GM12891 (cell line): ENCODE results near the gene SLC35G1.

Experiments used
- DNase-seq: peaks from one replicate; pipeline ENCODE4 v3.0.0; 2011; ENCODE audit warnings: low spot score; ENCODE audit not compliant: insufficient read length
- FAIRE-seq: peaks from 2 replicates; lab custom pipeline; 2011; peaks lifted over from hg19 to GRCh38; lab: Jason Lieb, UNC
- PAX5 ChIP-seq: IDR thresholded peaks from 2 replicates; pipeline ENCODE4 v1.6.1; 2011; ENCODE audit warnings: low read length, moderate library complexity, mild to moderate bottlenecking; ENCODE audit not compliant: insufficient read depth, severe bottlenecking
- POLR2A ChIP-seq: IDR thresholded peaks from 2 replicates; pipeline ENCODE4 v1.6.1; 2011; ENCODE audit warnings: low read depth, low read length, control low read depth
- POLR2AphosphoS5 ChIP-seq: IDR thresholded peaks from 2 replicates; pipeline ENCODE4 v1.6.1; 2011; ENCODE audit warnings: low read depth, low read length, control low read depth
- POU2F2 ChIP-seq: IDR thresholded peaks from 2 replicates; pipeline ENCODE4 v1.6.1; 2011; ENCODE audit warnings: low read depth, mild to moderate bottlenecking, control low read depth, low read length, moderate library complexity
- SPI1 ChIP-seq: IDR thresholded peaks from 2 replicates; pipeline ENCODE4 v1.6.1; 2011; ENCODE audit warnings: low read depth, low read length, control low read depth
- TAF1 ChIP-seq: IDR thresholded peaks from 2 replicates; pipeline ENCODE4 v1.6.1; 2011; ENCODE audit warnings: low read depth, low read length, control low read depth

The SLC35G1 gene

DNA sequence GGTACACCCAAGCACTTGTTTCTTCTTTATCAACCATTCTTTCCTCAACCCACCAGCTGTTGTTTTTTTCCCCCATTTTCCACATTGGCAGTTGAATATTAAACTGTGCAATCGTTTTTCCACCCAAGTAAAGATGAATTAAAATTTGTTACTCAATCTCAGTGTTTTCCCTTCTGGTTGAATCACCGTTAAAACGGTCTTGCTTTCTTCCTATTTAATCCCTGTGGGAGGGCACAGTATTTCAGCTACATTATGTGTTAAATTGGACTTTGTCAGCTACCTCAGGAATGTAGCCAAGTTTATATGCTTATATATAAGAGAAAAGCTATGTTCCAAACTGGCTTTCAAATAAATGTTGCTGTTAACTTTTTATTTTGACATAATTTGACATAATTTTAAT, 19.9 kb downstream of the SLC35G1 start:
- DNase-seq: no peak
- no peak for FAIRE-seq
- TF ChIP-seq POU2F2: no peak
- no peak for TF ChIP-seq POLR2AphosphoS5
- TF ChIP-seq PAX5: no peak
- no peak for TF ChIP-seq POLR2A
- no peak for TF ChIP-seq SPI1
- no peak for TF ChIP-seq TAF1

DNA sequence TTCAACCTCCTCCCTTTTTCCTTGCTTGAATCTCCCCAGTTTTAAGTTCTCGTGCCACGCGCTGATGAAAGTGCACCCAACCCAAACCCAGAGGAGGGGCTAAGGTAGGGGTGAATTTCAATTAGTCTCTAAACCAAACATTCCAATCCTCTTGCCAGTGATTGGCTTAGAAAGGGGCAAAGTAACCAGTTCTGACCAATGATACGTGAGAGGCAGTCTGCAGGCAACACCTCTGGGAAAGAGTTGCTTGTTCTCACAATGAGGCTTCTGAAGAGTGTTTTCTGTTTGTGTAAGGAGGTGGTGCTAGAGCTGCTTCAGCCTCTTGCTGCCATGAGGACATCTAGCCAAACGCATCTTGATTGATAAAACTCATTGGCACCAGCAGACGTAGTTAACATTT, 21.8 kb downstream of the SLC35G1 start:
- FAIRE-seq (no peak), DNase-seq (no peak)
- TF ChIP-seq POU2F2 (no peak), TAF1 (no peak), POLR2AphosphoS5 (no peak), PAX5 (no peak), POLR2A (no peak), SPI1 (no peak)

DNA sequence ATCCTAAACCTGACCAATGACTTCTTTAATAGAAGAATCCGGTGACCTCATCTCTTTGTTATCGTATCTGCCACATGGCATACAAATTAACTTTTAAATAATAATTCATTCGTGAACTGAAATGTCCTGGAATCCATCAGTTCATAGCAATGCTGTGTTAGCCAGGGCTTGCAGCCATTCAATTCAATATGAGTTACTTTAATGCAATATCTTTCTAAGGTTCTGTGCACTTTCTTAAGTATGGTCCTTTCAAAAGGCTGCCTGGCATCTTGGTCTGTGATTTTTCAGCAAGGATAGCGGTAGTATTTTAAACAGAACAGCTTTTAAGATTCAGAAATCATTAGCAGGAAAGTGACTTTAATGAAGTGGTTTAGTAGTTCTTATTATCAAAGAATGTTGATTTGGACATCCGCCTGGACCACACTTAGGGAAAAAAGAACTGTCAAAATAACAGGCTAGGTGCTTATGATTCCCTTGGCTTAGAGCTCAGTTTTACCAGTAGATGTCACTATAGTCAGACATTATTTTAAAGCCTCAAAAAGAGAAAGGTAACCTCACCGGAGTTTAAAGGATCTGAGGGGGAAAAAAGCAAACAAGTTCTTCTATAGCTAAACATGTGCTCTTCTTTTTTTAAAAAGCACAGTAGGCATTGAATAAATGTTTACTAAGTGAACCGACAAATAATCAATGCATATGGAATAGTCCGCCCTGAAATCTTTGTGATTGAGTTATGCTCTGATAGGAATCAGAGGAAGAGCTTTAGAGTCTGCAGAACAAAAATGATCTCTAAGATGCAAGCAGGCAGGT, 22.7 kb downstream of the SLC35G1 start:
- DNase-seq (no peak), FAIRE-seq (peak; percentile 26)
- no peak for TF ChIP-seq POLR2A
- no peak for TF ChIP-seq POU2F2
- no peak for TF ChIP-seq TAF1
- no peak for TF ChIP-seq PAX5
- no peak for TF ChIP-seq SPI1
- no peak for TF ChIP-seq POLR2AphosphoS5

DNA sequence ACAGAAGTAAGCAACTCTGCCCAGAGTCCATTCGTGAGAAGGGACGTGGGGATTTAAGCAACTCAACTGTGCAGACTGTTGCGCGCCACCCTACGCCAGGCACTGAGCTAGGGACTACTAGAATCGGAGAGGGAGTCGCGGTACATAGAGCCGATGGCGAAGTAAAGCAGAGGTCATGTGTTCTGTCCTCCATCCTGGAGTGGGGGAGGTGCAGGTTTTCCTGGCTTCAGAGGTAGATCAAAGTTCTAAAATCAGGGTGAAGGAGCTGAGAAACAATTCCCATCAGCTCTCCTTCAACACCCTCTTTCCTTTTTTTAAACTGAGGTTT, 23.2 kb downstream of the SLC35G1 start:
- DNase-seq (no peak), FAIRE-seq (no peak)
- TF ChIP-seq TAF1 (no peak), POLR2A (no peak), POU2F2 (no peak), PAX5 (no peak), POLR2AphosphoS5 (no peak)

DNA sequence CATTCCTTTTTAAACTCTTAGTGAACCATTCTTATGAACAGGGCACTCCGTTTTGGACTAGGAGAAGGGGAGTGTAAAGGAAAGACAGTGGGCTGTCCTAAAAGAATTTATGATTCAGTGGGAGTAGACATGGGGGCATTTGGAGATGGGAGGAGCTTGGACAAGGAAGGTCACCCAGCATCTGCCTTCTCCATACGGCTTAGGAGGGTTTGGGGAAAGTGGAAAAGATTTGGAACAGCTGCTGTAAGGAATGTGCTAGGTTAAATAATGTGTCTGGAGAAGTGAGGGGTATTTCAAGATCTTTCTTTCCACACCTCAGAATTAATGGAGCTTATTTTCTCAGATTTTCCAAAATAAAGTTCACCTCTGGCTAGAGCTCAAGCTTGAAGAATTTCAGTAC, 24.0 kb downstream of the SLC35G1 start:
- TF ChIP-seq PAX5 (no peak), TAF1 (no peak), SPI1 (no peak), POLR2AphosphoS5 (no peak), POLR2A (no peak), POU2F2 (no peak)
- FAIRE-seq: no peak
- DNase-seq: no peak

DNA sequence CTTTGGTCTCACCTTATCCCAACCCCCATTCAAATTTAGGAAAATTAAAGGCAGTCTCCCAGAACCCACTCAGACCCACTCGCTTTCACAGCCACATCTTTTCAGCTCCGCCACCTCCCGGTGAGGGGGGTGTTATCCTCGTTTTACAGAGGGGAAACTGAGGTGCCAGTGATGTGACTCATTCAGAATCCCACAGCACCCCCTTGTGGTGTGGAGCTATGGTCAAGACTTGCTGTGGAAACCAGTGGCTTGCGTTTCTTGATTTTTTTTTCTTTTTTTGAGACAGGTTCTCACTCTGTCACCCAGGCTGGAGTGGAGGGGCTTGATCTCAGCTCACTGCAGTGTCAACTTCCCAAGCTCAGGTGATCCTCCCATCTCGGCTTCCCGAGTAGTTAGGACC, 27.6 kb downstream of the SLC35G1 start:
- no peak for TF ChIP-seq POLR2AphosphoS5
- TF ChIP-seq POLR2A: no peak
- TF ChIP-seq SPI1: no peak
- TF ChIP-seq TAF1: no peak
- no peak for TF ChIP-seq POU2F2
- no peak for TF ChIP-seq PAX5
- DNase-seq: no peak
- no peak for FAIRE-seq

DNA sequence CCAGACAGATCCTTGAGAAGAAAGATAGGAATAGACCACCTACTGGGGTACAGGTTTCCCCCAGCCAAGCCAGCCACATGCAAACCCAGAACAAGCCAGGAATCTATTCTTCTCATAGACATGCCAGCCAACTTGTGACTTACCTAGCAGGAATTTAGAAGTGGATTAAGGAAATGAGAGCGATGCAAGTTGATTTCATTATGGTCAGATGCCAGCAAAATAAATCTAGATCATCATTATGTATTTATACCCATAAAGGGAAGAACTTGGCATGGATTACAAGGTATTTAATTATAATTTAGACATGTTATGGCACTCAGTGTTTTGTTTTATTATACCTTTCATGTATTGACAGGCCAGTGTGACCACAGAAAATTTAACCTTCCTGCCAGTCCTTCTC, 32.8 kb downstream of the SLC35G1 start:
- TF ChIP-seq POLR2AphosphoS5: no peak
- no peak for TF ChIP-seq TAF1
- no peak for TF ChIP-seq POLR2A
- no peak for TF ChIP-seq SPI1
- TF ChIP-seq PAX5: no peak
- no peak for TF ChIP-seq POU2F2
- DNase-seq: no peak
- no peak for FAIRE-seq

DNA sequence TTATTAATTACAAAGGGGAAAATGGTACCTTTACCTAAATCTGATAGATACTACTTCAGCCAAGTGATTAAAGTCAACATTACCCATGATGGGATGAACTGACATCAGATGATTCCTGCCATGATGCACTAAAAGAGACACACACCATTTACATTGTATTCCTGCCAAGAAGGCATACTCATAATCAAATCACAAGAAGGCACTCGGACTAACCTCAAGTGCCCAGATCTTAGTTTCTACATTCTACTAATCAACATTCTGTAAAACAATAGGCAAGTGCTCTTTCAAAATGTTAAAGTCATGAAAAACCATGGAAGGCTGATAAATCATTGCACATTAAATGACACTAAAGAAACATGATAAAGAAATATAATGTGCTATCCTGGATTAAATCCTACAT, 44.4 kb downstream of the SLC35G1 start:
- TF ChIP-seq TAF1 (no peak), SPI1 (no peak), POU2F2 (no peak), POLR2A (no peak), POLR2AphosphoS5 (no peak), PAX5 (no peak)
- no peak for DNase-seq
- no peak for FAIRE-seq

DNA sequence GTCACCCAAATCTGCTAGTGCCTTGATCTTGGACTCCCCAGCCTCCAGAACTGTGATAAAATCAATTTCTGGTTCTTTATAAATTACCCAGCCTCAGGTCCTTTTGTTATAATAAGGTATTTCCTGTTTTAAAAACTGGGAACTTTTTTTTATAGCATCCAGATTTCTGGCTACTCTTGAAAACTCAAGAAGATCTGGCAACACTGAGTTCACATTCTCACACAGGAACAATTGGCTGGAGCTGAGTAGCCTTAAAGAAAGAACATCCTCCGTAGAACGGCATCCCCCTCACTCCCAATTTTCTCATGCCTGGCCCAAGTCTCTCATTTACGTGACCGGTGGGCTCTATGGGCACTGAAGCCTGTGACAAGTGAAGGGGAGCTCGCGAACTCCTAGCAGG, 47.1 kb downstream of the SLC35G1 start:
- TF ChIP-seq POLR2AphosphoS5: no peak
- no peak for TF ChIP-seq SPI1
- no peak for TF ChIP-seq PAX5
- no peak for TF ChIP-seq TAF1
- TF ChIP-seq POLR2A: no peak
- no peak for TF ChIP-seq POU2F2
- FAIRE-seq: no peak
- DNase-seq: no peak

DNA sequence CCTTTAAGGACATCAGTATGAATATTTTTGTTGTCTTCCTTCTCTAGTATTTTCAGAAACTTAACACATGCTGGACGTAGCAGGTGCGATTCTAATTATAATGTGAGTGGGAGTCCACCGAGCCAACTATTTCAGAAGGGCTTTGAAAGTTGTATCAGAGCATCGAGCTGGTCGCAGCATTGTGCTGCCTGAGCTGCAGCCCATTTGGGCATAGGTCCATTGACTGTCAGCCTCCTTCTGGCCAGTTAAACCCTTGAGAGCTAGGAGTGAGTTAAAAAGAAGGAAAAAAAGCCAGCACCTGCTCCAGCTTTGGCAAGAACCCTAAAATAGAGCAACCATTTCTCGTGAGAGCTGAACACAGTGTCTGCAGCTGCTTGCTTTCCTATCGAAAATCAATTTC, 47.8 kb downstream of the SLC35G1 start:
- DNase-seq (no peak), FAIRE-seq (no peak)
- no peak for TF ChIP-seq POLR2A
- no peak for TF ChIP-seq POLR2AphosphoS5
- no peak for TF ChIP-seq TAF1
- no peak for TF ChIP-seq POU2F2
- TF ChIP-seq SPI1: no peak
- TF ChIP-seq PAX5: no peak
